ENCODE measurements around the gene FNDC5.

Gene FNDC5

DNA sequence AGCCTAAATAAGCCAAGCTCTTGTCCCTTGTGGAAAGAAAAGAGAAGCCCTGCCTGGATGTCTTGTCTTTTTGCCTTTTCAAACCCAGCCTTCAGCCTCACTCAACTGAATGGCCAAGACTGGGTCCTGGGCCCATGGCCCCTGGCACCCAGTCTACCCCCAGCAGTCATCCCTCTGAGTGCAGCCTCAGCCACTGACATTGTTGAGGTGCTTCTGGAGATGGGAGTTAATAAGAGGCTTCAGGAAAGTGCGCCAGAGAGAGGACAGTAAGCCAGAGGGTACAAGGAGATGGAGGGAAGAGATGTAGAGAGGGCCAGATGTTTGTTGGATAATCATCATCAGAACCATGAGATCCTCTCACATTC is 6.8 kb downstream of the FNDC5 start:
- DNase-seq, result no peak

DNA sequence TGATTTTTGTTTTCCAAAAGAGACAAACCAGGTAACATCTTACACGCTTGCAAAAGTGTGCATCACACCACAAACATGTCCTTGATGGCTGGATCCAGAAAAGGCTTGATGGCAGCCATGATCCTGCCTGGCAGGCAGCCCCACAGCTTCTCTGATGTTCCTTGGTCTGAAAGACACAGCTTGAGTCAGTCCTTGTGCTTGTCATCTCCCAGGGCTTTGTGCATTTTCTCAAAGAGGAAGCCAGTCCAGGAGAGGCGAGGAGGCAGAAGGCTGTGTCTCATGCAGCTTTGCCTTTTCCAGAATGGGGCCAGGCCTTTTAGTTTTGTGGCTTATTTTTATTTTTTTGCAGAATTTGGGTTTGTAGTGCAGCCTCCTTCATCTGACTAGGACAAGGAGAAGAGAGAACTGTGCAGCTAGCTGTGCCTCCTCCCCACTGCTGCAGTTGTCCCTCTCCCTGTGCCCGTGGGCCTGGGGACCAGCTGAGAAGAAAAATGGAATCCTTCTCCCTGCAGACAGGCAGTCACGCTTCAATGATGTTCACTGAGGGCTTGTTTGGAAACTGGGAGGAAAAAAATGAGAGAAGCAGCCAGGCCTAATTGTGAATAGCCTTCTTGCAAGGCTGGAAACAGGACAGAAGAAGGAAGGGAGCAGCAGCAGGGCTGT is 7.4 kb downstream of the FNDC5 start:
- no peak for DNase-seq

DNA sequence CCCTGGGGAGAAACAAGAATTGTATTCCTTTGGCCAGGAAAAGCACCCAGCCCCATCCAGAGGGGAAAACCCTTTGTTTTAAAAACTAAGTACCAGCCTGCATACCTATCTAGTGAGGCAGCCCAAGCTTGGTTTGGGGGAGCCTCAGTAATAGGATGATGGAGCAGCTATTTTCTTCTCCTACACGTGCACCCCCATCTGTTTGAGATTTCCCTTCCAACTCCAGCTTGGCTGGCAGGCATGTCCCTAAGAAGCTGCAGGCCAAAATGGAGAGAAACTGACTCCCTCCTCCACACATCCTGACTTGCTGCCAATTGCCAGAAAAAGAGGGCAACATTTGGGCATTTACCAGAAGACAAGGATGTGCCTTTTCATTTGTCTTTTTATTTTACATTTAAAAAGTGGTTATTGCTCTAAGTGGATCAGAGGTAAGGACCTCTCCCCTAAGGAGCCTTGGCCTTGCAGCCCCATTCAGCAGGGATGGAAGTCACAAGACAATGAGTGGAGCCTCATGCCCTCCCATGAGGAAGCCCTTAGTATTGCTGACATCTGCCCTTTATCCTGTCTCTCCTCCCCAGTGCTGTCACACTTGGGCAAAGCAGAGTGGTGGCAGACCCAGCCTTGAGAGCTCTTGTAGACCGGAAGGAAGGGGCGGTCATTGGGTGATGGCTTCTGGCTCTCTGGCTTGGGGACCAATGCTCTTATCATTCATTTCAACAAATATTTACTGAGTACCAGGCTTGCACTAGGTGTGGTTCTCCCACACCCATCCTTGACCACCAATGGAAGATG is 8.6 kb downstream of the FNDC5 start:
- no peak for DNase-seq

DNA sequence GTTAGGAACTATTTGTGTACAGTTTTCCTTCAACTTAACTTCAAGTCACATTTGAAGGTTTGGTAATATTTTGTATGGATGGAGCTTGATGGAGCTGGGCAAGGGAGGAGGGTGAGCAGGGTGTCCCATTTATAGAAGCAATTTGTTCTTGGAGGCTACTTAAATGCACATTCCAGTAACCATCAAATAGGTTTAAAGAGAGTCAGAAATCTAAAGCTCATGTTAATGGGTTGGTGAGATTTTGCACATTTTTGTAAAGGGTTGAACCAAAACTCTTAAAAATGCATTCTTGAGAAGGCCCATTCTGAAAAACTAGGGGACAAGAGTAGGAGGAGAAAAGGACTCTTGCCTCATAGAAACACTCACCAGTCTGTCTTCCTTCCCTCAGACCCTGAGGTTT is 10.1 kb downstream of the FNDC5 start:
- no peak for DNase-seq

DNA sequence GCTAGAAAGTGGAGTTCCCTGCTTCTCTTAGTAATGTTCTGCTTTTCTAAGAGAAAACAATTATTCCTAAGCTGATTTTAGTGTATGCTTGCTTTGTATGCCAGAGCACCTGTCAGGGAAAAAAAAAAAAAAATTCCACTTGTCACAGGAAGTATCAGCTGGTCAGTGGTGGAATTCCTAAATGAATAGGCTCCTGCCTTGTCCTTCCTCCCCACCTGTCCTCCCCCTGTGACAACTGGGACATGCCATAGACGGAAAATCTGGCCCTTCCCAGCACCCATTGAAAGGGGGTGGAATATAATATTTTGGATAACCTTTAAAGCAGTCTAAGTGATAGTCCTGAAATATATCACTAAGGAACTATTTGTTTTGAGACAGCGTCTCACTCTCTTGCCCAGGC is 10.8 kb downstream of the FNDC5 start:
- no peak for DNase-seq

DNA sequence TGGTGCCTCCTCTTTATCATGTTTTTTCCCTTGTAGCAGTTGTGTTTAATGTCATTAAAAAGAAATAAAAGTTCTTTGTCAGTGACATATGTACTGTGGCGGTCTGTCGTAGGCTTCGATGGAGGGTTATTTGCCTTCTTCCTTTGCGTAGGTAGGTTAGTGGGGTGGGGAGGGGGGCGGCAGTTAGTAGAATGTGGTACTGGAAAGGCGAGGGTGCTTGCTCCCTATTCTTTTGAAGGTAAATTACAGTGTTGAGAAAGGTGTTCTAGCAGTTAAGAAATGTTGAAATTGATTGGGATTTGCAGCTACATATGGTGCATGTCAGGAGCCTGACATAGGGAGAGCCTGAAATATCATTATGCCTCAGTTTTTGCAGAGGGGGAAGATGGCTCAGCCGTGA is 11.9 kb downstream of the FNDC5 start:
- DNase-seq, result no peak

DNA sequence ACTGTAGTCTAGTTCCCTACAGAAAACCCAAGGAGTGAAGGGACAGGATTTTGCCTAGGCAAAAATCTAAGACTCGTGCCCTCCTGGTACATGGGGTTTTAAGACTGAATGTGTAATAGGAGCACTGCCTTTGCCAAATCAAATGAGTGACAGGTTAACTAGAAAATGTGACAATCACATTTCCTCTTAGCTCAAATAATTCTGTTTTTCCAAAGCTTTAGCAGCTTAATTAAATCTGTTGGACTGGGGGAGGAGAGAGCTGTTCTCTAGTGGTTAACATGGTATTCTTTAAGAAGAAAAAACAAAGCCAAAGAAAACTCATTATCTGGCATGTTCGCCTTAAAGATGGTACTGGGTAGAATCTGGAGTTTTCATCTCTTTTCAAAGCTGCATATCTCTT is 12.6 kb downstream of the FNDC5 start:
- no peak for DNase-seq

DNA sequence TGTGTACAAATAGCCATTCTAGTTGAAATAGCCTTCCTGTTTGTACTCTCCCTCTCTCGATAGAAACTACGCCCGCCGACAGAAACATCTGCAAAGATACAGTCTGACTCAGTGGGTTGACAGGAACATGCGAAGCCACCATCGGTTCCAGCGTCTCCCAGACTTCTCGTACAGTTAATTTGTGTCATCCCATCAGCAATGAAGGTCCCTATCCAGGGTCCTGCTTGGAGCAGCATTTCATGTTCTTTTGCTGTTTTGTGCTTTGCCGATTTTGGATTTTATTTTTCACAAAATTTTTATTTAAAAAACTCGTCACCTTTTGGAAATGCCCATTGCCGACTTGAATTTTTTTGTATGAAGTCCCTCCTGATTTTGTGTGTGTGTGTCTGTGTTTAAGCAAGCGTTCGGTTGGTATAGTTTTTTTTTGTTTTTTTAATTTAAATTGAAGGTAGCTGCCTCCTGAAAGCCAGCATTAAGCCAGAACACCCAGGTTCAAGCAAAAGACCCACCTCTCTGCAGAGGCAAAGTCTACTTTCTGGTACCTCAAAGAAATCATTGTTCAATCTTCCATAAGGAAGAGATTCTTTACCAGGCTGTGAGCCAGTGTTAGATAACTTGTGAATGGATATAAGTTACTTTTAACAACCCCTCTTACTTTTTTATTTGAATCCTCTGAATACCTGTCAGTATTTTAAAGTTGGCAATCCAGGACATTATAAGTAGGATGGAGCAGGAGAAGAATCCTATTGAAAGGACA is 14.7 kb downstream of the FNDC5 start:
- DNase-seq, result no peak

DNA sequence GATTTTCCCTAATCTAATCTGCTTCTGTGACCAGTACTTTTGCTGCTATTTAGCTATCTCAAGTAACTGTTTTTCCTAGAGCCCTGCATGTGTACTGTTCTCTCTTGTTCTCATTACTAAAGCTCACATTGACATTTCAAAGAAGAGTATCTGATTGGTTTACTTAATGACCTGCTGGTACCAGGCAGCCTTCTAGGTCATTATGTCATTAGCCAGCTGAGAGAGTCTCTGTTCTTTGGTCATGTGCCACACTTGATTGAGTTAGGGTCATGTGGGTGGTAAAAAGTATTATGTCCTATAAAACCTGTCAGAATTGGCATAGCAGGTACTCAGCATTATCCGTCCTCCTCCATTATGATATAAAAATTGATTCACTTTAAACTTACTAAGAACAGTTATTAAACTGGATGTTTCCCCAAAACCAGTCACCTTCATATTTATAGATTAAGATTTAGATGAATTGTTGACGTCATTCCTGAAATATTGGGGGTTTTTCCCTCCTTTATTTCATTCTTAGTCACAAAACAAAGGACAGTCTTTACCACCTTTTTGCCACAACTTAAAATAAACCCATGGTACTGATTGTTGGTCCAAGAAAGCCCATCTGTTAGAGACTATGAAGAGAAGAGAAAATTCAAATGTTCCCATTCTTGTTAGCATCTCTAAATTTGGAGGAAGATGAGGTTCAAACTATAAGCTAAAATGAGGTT is 22.2 kb downstream of the FNDC5 start:
- DNase-seq, result no peak

DNA sequence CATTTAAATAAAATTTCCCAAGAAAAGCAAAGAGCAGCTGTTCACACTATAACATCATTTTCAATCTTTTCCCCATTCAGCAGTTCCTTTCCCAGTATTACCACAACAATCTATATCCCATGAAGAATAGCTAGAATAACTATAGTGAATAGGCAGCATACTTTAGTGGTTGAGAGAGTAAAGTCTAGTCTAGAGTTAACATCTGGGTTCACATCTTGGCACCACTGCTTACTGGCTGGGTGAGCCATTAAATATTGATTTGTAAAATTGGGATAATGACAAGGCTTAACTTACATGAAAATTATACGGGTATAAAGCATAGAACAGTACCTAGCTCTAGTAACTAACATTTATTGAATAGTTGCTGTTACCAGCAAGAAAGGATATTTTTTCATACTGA is 38.8 kb downstream of the FNDC5 start:
- DNase-seq, result no peak

DNA sequence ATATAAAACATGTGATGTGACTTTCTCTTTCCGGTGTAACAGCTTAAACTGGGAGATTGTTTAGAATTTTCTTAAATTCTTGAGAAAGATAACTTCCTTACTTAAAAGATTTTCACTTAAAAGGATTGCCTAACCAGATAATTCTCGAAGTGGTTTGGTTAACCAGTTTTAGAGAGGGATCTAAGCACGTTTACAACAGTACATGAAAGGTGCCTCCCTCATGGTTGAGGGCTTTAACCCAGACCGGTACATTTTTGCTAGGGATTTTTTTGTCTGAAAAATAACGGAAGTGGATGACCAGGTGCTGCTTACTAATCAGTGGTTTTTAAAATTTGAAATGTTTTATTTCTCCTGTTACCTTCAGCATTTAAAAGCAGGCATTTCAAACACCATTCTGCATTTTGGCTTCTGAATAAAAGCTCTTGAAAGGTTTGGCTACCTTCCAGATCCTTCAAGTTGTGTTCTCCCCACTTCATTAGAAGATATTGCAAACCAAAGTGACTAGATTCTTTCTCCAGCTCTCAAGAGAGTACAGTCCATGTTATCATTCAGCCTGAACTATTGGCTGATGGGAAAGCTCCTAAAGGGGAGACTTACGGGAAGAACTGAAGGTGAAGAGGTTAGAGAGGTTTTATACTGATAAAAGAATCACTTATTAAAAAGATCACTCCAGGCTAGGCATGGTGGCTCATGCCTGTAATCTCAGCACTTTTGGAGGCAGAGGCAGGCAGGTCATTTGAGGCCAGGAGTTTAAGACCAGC is 40.4 kb downstream of the FNDC5 start:
- no peak for DNase-seq

DNA sequence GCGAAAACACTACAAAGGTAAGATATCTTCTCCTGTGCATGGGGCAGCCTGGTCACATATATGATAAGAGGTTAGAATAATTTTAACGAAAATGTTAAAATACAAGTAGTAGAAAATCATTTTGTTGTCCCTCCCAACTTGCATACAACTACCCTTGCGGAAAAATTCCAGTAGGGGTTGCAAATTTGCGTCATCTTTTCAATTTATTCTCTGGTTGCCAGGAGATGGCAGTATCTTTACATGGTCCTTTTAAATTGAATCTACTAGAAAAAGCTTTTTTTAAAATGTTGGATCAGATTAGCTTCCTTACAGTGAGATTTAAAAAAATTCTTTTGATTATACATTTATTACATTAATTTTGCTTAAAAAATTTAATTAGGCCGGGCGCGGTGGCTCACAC is 42.4 kb downstream of the FNDC5 start:
- DNase-seq, result no peak

DNA sequence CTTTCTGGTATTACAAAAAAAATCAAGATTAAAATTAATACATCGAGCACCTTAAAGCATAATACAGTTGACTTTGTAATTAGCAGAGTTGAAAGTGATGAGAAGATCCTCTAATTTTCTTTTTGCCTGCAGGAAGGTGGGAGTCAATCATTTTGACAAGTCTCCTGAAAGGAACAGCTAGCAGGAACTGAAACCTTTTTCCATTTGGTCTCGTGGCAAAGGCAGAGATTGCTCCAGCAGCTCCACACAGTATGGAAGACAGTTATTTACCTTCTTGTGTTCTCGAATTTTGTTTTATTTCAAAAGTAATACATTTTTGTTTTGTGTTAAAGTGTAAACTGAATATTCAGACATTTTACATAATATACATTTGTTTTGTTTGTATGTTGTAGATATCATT is 45.5 kb downstream of the FNDC5 start:
- DNase-seq, result no peak

DNA sequence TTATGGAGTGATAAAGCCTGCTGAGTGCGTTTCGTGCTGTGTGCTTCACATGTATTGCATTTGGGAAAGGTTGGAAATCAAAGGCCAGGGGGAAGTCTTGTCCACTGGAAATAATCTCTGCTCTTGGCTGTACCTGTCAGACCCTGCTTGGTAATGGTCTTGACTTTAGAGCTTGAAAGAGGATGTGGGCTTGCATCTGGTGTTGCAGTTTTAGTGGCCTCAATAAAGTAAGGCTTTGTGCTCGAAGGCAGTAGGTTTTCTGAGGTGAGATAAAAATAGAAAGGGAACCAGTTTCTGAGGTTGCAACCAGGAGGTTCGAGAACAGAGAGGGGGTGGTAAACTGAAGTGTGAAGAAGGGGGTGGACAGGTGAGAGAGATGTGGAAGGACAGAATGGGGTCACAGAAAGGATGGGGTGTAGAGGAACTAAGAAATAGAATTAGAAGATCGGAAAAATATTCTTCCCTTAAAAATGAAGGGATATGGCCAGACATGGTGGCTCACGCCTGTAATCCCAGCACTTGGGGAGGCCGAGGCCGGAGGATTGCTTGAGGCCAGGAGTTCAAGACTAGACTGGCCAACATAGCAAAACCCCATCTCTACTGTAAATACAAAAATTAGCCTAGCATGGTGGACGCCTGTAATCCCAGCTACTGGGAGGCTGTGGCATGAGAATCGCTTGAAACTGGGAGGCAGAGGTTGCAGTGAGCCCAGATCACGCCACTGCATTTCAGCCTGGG is 51.7 kb downstream of the FNDC5 start:
- no peak for DNase-seq

DNA sequence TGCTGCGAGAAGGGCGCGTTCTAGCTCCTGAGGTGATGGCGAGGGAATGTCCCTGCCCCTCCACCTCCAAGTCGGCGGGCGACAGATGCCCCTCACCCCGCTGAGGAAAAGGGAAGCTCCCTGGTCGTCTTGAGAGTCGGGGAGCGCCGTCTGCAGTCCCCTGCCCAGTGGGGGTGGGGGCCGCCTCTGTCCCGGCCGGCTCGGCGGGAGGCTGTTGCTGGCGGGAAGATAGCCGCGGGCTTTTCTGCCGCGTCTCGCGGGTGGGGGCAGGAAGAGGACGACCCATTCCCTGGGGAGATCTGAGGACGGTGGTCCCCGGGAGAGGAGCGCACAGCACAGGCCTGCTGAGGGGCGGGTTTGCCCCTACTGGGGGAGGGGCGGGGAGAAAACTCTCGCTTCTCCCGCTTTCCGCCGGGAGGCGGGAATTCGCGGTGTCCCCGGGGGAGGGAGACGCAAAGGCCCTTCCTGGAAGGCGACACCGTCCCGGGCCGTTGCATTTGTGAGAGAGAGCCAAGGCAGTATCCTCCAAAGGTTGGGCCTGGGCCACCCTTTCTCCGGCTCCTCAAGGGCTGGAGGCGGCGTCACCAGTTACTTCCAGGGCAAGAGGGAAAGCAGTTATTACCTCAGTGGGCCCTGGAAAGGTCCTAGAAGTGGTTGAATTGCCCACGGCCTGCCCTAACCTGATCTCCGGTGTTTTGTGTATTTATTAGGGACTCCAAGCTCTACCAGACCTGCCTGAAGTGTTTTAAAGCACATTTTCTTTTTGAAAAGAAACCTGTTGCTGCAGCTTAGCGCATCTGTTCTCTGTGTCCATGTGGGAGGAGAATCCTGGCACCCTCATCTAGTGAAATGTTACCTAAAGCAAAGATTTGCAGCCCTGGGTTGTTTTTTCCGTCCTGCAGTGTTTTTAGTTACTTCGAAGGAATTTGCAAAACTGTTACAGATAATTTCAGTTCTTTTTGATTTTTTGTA is 52.6 kb downstream of the FNDC5 start:
- peak; percentile 16 for DNase-seq

DNA sequence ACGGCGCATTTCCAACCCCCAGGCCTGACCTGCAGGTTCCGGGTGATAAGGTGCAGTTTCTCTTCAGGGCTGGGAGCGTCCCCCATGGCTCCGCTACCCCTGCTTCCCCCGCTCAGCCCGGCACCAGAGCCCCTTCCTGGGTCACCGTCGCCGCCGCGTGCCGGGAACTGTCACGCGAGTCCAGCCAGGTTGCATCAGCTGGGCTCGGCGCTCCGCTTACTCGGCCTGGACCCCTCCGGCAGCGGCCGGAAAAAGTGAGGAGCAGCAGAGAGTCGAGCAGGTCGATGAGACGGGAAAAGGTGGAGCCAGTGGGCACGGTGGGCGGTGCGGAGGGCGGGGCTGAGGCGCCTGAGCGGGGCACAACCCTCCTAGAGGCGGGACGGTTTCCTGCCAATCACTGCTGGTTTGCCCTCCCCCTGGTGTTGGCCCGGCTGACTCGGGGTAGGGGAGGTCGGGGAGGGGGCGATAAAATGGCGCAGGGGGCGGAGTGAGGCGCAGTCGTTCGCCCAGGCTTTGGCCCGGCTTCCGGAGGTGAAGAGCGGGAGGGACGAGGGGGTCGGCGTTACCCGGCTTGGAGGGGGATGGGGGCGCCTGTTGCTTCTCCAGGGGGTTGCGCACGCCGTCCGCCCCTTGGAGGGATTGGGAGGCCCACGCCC is 53.4 kb downstream of the FNDC5 start, which contains the start of the genes S100PBP and YARS1:
S100PBP (plus strand) TSS at position 495 of the 656 bp plus-strand sequence. CDS start 8,447 bp downstream, outside the sequence.
YARS1 (minus strand) TSS at position 200 of the 656 bp plus-strand sequence; CDS start at position 86, 114 bp downstream.
- peak; percentile 85 for DNase-seq

DNA sequence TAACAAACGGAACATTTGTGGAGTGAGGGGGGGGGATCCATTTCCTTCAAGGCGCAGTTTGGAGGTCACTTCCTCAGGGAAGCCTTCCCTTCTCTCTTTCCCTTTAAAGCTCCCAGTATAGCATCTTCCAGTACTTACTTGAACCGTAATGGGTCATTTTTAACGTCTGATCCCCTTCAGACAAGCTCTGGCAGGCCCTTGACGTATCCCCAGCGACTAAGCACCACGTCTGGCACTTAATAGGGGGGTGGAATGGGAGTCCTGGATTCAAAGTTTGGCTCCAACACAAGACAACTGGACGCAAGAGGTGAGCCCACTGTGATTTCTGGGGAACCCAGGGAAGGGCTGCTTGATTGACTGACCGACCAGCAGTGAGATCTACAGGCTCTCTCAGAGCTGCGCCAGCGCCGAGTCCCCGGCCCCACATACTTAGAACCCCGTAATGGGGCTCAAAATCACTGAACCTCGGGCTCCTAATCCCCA is 54.0 kb downstream of the FNDC5 start:
- DNase-seq, result no peak

DNA sequence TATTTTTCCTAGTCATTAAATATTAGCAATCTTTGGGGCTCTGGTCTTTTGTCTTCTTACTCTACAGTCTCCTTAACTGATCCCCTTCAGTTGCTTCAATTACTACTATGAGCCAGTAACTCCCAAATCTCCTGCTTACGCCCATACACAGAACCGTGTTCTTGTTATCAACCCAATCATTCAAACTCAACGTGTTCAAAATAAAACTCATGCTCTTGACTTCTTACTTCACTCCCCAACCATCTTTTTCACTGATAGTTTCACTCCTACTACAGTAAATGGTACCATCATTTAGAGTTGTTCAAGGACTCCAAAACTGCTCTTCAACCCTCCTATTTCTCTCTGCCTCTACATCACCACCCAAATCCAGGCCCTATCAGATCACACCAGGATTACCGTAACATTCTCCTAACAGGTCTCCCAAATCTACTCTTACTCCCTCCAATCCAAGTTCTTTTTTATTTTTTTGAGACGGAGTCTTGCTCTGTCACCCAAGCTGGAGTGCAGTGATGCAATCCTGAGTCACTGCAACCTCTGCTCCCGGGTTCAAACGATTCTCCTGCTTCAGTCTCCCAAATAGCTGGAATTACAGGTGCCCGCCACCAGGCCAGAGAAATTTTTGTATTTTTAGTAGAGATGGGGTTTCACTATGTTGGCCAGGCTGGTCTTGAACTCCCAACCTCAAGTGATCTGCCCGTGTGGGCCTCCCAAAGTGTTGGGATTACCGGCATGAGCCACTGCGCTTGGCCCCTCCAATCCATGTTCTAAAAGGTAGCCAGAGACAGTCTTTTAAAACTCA is 56.6 kb downstream of the FNDC5 start:
- no peak for DNase-seq

Data from NCI-H510A (cell line).